Spleen (tissue), 11 donors: ENCODE results near the gene MAU2. TPM values are rescaled to one million over a fixed set of nuclear protein-coding genes. Genes with fewer than 3 reads are reported as not detected.

Source experiments
- DNase-seq: peaks from one replicate; pipeline ENCODE4 v3.0.0-alpha.2; 2020
- H3K27ac ChIP-seq, 8 donors: fragments of 200-600 bp; sonication (generic) in 7 of 8; 1 replicate in 4 of 8; 2 replicates in 4 of 8; pipeline versions ENCODE4 v1.5.0 to v1.8.0; 2016 to 2021; ENCODE audit warnings: inconsistent platforms in 4 of 8, mild to moderate bottlenecking in 4 of 8, moderate library complexity in 1 of 8
- H3K27me3 ChIP-seq, 7 donors: fragments of 200-600 bp; sonication (generic) in 6 of 7; replicated peaks in 1 of 7; 1 replicate in 4 of 7; 2 replicates in 3 of 7; pipeline versions ENCODE4 v1.5.0 to v1.8.0; 2016 to 2021; ENCODE audit warnings: inconsistent platforms in 3 of 7, mild to moderate bottlenecking in 1 of 7
- H3K36me3 ChIP-seq, 6 donors: fragments of 200-600 bp; sonication (generic) in 5 of 6; 1 replicate in 4 of 6; 2 replicates in 2 of 6; pipeline versions ENCODE4 v1.5.0 to v1.8.0; 2016 to 2021; ENCODE audit warnings: inconsistent platforms in 2 of 6
- H3K4me1 ChIP-seq, 6 donors: fragments of 200-600 bp; sonication (generic) in 5 of 6; 1 replicate in 3 of 6; 2 replicates in 3 of 6; pipeline versions ENCODE4 v1.5.0 to v1.8.0; 2016 to 2021; ENCODE audit warnings: inconsistent platforms in 3 of 6
- H3K4me3 ChIP-seq, 8 donors: fragments of 200-600 bp; sonication (generic) in 7 of 8; 1 replicate in 4 of 8; 2 replicates in 4 of 8; pipeline versions ENCODE4 v1.5.0 to v1.8.0; 2016 to 2021; ENCODE audit warnings: inconsistent platforms in 4 of 8, mild to moderate bottlenecking in 4 of 8, moderate library complexity in 2 of 8
- H3K9me3 ChIP-seq, 8 donors: fragments of 200-600 bp; sonication (generic) in 7 of 8; 1 replicate in 4 of 8; 2 replicates in 4 of 8; pipeline versions ENCODE4 v1.5.0 to v1.8.0; 2016 to 2021; ENCODE audit warnings: inconsistent platforms in 4 of 8
- CTCF ChIP-seq, 11 experiments: fragments of 200-600 bp in 7 of 11; fragments of 450-650 bp in 4 of 11; sonication (generic) in 4 of 11; IDR thresholded peaks in 8 of 11; conservative IDR thresholded peaks in 3 of 11; 1 replicate in 7 of 11; 2 replicates in 4 of 11; pipeline versions ENCODE4 v1.4.0 to v1.8.0; 2016 to 2021; ENCODE audit warnings: antibody characterized with exemption in 11 of 11, inconsistent platforms in 4 of 11, mild to moderate bottlenecking in 1 of 11
- POLR2A ChIP-seq, 3 donors: fragments of 450-650 bp; IDR thresholded peaks; one replicate each; pipeline ENCODE4 v1.5.1; 2017; ENCODE audit warnings: antibody characterized with exemption in 3 of 3, mild to moderate bottlenecking in 1 of 3
- POLR2AphosphoS5 ChIP-seq, 3 donors: sonication (generic); formaldehyde crosslinking; IDR thresholded peaks; one replicate each; pipeline ENCODE4 v1.5.1; 2017; ENCODE audit warnings: antibody characterized with exemption in 3 of 3
- WGBS, 5 donors: extraction: QIAGEN DNeasy Blood & Tissue Kit in 3 of 5; methylation state at CpG; one replicate each; pipeline versions ENCODE4 v1.1.5 to v1.1.7; 2013 to 2018; 5-methylcytosine and 5-hydroxymethylcytosine counted together
- intact Hi-C: fragments of 100-400 bp; cut with DNase I; formaldehyde crosslinking; loops from one replicate; pipeline ENCODE4 v1.15.0; 2023; ENCODE audit warnings: low total_unique reads
- polyA plus RNA-seq, 3 donors: library from polyadenylated mRNA; stranded (reverse); fragments of 200-250 nt; gene quantifications; one replicate each; pipeline ENCODE4 v1.2.1, GENCODE V29; 2013
- total RNA-seq, 7 donors: library from RNA; depleted of rRNA in 3 of 7; stranded (reverse); fragments of >200 nt in 3 of 7; fragmentation: NEBNext Ultra II Directional in 4 of 7; extraction: Animal tissue kit (Norgen Biotek cat#: 25700) in 4 of 7; gene quantifications; one replicate each; pipeline versions ENCODE4 v1.1.0 to v1.2.1, GENCODE V29; 2016 to 2021
- donor health status: healthy with polysubstance abuse.
- donor health status: DM: no; HTN: no; CAD: no; lungs with moderate emphysema.
- donor health status: DM: no; HTN: no; CAD: no.
- donor health status: Bipolar disorder and iron deficiency.
- donor health status: healthy.
- donor health status: DM: no; HTN: no; CAD: no.
- donor health status: DM: yes; HTN: yes; CAD: no.

Gene MAU2
- total and polyA plus RNA-seq, 10 donors = 12.0 to 133 (median 95.1) TPM

GRCh38 chr19:19341026-19341425 is 20.4 kb downstream of the MAU2 start:
- H3K36me3 ChIP-seq = peaks cover 0 to 100% (median 99%) of the 10 kb centered on the region in 6 donors
- 93 to 100% (median 97%) methylated on average over 8 to 11 of the region's 11 CpGs for WGBS, 5 donors
- no peak overlapping the region for H3K4me3 ChIP-seq
- intact Hi-C loops = no loop called here
- TF ChIP-seq POLR2AphosphoS5 (IDR thresholded peaks at IDR 0.05) = peak in 1 of 3 donors; percentile 54
- TF ChIP-seq POLR2A (IDR thresholded peaks at IDR 0.05) = no peak
- TF ChIP-seq CTCF (IDR thresholded peaks at IDR 0.05 in 8 of 11, conservative IDR thresholded peaks at IDR 0.05 in 3 of 11) = no peak
- no peaks in the 10 kb centered on the region for H3K9me3 ChIP-seq
- no peaks in the 10 kb centered on the region for H3K27me3 ChIP-seq
- no peak for DNase-seq
- no peak overlapping the region for H3K27ac ChIP-seq
- H3K4me1 ChIP-seq = no peaks in the 10 kb centered on the region

DNA sequence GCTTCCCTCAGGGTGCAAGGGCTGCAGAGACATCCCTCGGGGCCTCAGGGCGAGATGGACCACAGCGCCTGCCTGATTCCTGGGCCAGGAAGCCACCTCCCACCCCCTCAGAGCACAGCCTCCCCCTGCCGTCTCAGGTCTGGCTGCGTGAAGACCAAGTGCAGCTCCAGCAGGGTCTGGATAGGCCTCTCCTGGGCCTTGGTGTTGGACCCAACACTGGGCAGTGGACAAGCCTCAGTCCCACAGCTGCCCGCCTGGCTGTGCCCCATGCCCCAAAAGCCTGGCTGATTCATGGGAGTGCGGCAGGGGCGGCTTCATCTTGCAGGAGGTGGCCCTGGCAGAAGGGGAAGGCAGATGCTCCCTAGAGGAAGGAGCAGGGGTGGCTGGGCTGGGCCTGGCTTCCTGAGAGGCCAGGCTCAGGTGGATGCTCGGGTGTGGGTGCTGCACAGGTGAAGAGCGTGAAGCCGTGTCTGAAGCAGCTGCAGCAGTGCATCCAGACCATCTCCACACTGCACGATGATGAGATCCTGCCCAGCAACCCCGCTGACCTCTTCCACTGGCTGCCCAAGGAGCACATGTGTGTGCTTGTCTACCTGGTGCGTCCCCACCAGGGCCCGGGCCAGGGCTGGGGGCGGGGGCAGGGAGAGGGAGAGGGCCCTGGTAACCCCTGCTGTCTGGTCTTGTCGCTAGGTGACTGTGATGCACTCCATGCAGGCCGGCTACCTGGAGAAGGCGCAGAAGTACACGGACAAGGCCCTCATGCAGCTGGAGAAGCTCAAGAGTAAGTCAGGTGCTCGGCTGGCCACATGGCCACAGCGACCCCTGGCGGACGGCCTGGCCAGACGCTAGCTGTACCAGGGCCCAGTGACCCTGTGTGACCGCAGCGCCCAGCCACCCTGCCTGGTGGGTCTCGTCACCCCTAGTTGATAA is 21.7 kb downstream of the MAU2 start:
- whole genome bisulfite sequencing, 5 donors = 81 to 95% (median 88%) methylated on average over 4 to 28 of the region's 28 CpGs

DNA sequence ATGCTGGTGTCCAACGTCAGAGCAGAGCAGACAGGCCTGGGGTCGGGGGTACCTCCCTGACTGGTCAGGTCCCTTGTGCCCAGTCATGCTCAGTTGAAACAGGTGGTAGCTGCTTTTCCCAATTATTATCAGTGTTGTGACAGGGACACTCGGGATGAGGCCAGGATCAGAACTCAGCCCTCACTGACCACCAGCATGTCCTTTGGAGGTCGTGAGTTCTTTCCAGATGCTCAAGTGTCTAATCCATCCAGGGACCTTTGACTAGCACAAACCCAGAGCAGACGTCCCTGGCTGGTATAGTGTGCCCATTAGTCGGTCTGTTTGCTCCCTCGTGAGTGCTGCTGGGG is 22.4 kb downstream of the MAU2 start:
- 82 to 90% (median 85%) methylated on average over 5 to 7 of the region's 7 CpGs for WGBS, 5 donors
- peaks cover 0 to 100% (median 99%) of the 10 kb centered on the region in 6 donors for H3K36me3 ChIP-seq
- H3K4me1 ChIP-seq = no peaks in the 10 kb centered on the region
- H3K27ac ChIP-seq = no peak overlapping the region
- no peak overlapping the region for H3K4me3 ChIP-seq
- H3K9me3 ChIP-seq = no peaks in the 10 kb centered on the region
- intact Hi-C loops = no loop called here
- DNase-seq = no peak
- H3K27me3 ChIP-seq = no peaks in the 10 kb centered on the region
- peak in 3 of 11 experiments; percentile 2 to 28 (median 14) for TF ChIP-seq CTCF (IDR thresholded peaks at IDR 0.05 in 8 of 11, conservative IDR thresholded peaks at IDR 0.05 in 3 of 11)
- TF ChIP-seq POLR2AphosphoS5 (IDR thresholded peaks at IDR 0.05) = no peak

More for the DNA sequence above, 21.7 kb downstream of the MAU2 start:
- intact Hi-C loops = no loop called here
- Histone ChIP-seq H3K27me3 (no peaks in the 10 kb centered on the region), H3K4me1 (no peaks in the 10 kb centered on the region), H3K4me3 (no peak overlapping the region), H3K9me3 (no peaks in the 10 kb centered on the region), H3K36me3 (peaks cover 0 to 100% (median 99%) of the 10 kb centered on the region in 6 donors), H3K27ac (no peak overlapping the region)
- no peak for DNase-seq
- no peak for TF ChIP-seq POLR2A (IDR thresholded peaks at IDR 0.05)
- peak; percentile 38 to 70 (median 46) for TF ChIP-seq POLR2AphosphoS5 (IDR thresholded peaks at IDR 0.05)
- peak in 10 of 11 experiments; percentile 20 to 75 (median 55) for TF ChIP-seq CTCF (IDR thresholded peaks at IDR 0.05 in 8 of 11, conservative IDR thresholded peaks at IDR 0.05 in 3 of 11)

DNA sequence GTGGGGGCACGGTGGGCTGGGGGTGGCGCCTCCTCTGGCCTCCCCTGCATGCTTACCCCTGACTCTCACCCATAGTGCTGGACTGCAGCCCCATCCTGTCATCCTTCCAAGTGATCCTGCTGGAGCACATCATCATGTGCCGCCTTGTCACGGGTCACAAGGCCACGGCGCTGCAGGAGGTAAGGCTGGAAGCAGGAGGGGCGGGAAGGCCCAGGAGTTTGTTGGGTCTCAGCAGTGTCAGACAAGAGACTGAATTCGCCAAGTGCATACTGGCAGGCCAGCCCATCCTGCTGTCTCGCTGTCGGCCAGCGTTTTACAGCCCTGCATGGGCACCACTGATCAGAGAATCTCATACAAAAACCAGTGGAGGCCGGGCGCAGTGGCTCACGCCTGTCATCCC is 23.1 kb downstream of the MAU2 start:
- DNase-seq = no peak
- no peak overlapping the region for H3K4me3 ChIP-seq
- no peaks in the 10 kb centered on the region for H3K9me3 ChIP-seq
- H3K4me1 ChIP-seq = no peaks in the 10 kb centered on the region
- 88 to 97% (median 91%) methylated on average over 3 to 14 of the region's 14 CpGs for WGBS, 5 donors
- TF ChIP-seq POLR2AphosphoS5 (IDR thresholded peaks at IDR 0.05) (peak in 2 of 3 donors; percentile 18 to 56), POLR2A (IDR thresholded peaks at IDR 0.05) (no peak)
- H3K27ac ChIP-seq = no peak overlapping the region
- peaks cover 0 to 100% (median 99%) of the 10 kb centered on the region in 6 donors for H3K36me3 ChIP-seq
- H3K27me3 ChIP-seq = no peaks in the 10 kb centered on the region
- intact Hi-C loops = no loop called here
